ENCODE results near the gene SOD3. TPM values are rescaled to one million over a fixed set of nuclear protein-coding genes. Genes with fewer than 3 reads are reported as not detected.

Gene SOD3
- total and polyA plus RNA-seq, 2 of the 13 experiments (the other 11 are each of a cell fraction or from before 2014, with no cell fraction given), result 0.04 TPM; not detected in 1

DNA sequence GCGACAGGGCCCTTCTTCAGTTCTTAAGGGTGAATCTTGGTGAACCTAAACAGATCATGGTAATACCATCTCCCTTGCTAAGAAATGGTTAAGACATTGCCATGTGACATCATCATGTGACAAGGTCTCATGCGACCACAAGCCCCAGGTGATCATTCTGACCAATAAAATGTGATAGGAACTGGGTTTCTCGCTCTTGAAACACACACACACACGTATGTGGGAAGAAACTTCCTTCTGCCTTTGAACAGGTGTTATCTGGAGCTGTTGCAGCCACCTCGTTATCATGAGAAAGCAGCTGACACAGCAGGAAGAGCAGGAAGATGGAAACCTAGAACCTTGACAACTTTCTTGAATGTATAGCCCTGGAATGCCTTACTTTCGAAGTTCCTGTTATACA, 10.2 kb downstream of the SOD3 start:
- POLR2A ChIA-PET, result no interaction called here

More for the DNA sequence above, 10.2 kb downstream of the SOD3 start:
- no peak overlapping the region for H3K4me2 ChIP-seq (ENCODE audit: low read depth, low read length)
- no peak overlapping the region for H2AFZ ChIP-seq (ENCODE audit: low read length)
- no peak overlapping the region for H3K27ac ChIP-seq (ENCODE audit: extremely low read length, insufficient read depth, low read length)
- H3K9me3 ChIP-seq (ENCODE audit: low read length), result no peaks in the 10 kb centered on the region
- H4K20me1 ChIP-seq (ENCODE audit: insufficient read depth, low read length), result no peaks in the 10 kb centered on the region
- no TSS peak for BruUV-seq (replicated peaks)
- no peaks in the 10 kb centered on the region for H3K4me1 ChIP-seq (ENCODE audit: insufficient read depth, low read length)
- no peak for ATAC-seq
- intact Hi-C loops (cut with micrococcal nuclease; ENCODE audit: unreplicated experiment), result no loop called here
- no peaks in the 10 kb centered on the region for H3K79me2 ChIP-seq (ENCODE audit: insufficient read depth, low read length)
- TF ChIP-seq CREB1 (IDR thresholded peaks at IDR 0.05), result peak; percentile 60; the same call in 1 of the 2 replicates
- TF ChIP-seq CREB1 (CRISPR knock-in tag; IDR thresholded peaks at IDR 0.05), result no peak
- peak; percentile 21 to 49; a peak in 2 of 4 replicates for TF ChIP-seq MAFK (conservative IDR thresholded peaks at IDR 0.05 in 1 of 2, IDR thresholded peaks at IDR 0.05 in 1 of 2; ENCODE audit: low read length in 2 of 2)
- peak; percentile 41; the same call in 1 of the 2 replicates for TF ChIP-seq USF2 (IDR thresholded peaks at IDR 0.05; ENCODE audit: low read depth, low read length)
- TF ChIP-seq USF2 (CRISPR knock-in tag; IDR thresholded peaks at IDR 0.05; ENCODE audit: borderline replicate concordance), result no peak
- no peak for TF ChIP-seq HNF1B (CRISPR knock-in tag; IDR thresholded peaks at IDR 0.05)
- no peaks in the 10 kb centered on the region for H3K36me3 ChIP-seq (replicated peaks in 1 of 2; ENCODE audit: control insufficient read depth in 1 of 2, insufficient read depth in 2 of 2, low read length in 2 of 2)
- WGBS (ENCODE audit: low lambda C conversion rate), result 22% methylated on average over 6 of the region's 6 CpGs
- in situ Hi-C loops (cut with HindIII; ENCODE audit: extremely low pct_ligation_motif_present, low pct_unique_long_range_greater_than_20kb), result no loop called here
- H3K9ac ChIP-seq (ENCODE audit: insufficient read depth, low read depth, low read length), result no peak overlapping the region
- DNase-seq (ENCODE audit: low spot score), result no peak
- H3K4me3 ChIP-seq (replicated peaks in 1 of 3; ENCODE audit: insufficient read depth in 1 of 3, low read depth in 2 of 3, low read length in 3 of 3), result no peak overlapping the region
- peaks cover 0 to 24% of the 10 kb centered on the region in 2 experiments; a peak in 2 of 5 replicates for H3K27me3 ChIP-seq (ENCODE audit: control insufficient read depth in 1 of 2, insufficient read depth in 2 of 2, low read length in 2 of 2)
- no peak for FAIRE-seq
- CTCF ChIA-PET (ENCODE audit: low intra/inter-chr PET ratio, low total read pairs), result no interaction called here
